SK-N-SH (cell line): ENCODE results near the gene SCARF2.

Experiments
- CHD2 ChIP-seq: fragments of 150-350 bp; IDR thresholded peaks from 2 replicates; pipeline ENCODE4 v1.6.1; 2018; ENCODE audit warnings: low read length; ENCODE audit not compliant: partially characterized antibody
- CTCF ChIP-seq: fragments of 200-600 bp; sonication (generic); IDR thresholded peaks from 2 replicates; pipeline ENCODE4 v1.6.1; 2017; ENCODE audit warnings: antibody characterized with exemption, mild to moderate bottlenecking, moderate library complexity
- POLR2AphosphoS5 ChIP-seq: IDR thresholded peaks from 2 replicates; pipeline ENCODE4 v1.6.1; 2012; ENCODE audit warnings: low read depth, low read length
- RFX5 ChIP-seq: IDR thresholded peaks from 2 replicates; pipeline ENCODE4 v1.6.1; 2012; ENCODE audit warnings: mild to moderate bottlenecking, improper control_type of control experiment, low read length
- SMC3 ChIP-seq: IDR thresholded peaks from 2 replicates; pipeline ENCODE4 v1.6.1; 2012; ENCODE audit warnings: low read depth, low read length, improper control_type of control experiment
- TAF1 ChIP-seq: IDR thresholded peaks from 2 replicates; pipeline ENCODE4 v1.6.1; 2012; ENCODE audit warnings: low read depth, mild to moderate bottlenecking, low read length, moderate library complexity, borderline replicate concordance
- YY1 ChIP-seq: IDR thresholded peaks from 2 replicates; pipeline ENCODE4 v1.4.0; 2012; ENCODE audit warnings: low read depth, mild to moderate bottlenecking
- TF ChIP-seq, protein P1 (sequence below): fragments of 150-350 bp; IDR thresholded peaks from 2 replicates; pipeline ENCODE4 v1.6.1; 2017; ENCODE audit warnings: antibody characterized with exemption, low read length, low read depth, borderline replicate concordance

DNA sequence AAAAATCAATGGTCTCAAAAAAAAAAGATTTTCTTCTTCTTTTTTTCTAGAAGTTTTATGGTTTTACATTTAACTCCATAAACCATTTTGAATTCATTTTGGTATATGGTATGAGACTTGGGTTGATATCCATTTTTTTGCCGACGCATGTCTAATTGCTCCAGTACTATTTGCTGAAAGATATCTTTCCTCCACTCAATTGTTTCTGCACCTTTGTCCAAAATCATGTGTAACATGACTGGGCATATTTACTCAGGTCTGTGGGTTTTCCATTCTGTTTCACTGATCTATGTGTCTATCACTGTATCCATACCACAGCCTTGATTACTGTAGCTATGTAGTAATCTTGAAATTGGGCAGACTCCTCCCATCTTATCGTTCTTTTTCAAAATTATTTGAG lies 15.6 kb upstream of the SCARF2 start:
- TF ChIP-seq CTCF (no peak), POLR2AphosphoS5 (no peak), TAF1 (no peak), RFX5 (no peak), CHD2 (no peak), SMC3 (no peak), YY1 (no peak)
- TF ChIP-seq, protein P1, sequence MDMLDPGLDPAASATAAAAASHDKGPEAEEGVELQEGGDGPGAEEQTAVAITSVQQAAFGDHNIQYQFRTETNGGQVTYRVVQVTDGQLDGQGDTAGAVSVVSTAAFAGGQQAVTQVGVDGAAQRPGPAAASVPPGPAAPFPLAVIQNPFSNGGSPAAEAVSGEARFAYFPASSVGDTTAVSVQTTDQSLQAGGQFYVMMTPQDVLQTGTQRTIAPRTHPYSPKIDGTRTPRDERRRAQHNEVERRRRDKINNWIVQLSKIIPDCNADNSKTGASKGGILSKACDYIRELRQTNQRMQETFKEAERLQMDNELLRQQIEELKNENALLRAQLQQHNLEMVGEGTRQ: no peak
